Stimulated activated CD4-positive, alpha-beta T cell treated with anti-CD3 and anti-CD28 coated beads, Interleukin-2, amount 100 ng/mL, for 48 hours (primary cell): Measurements from ENCODE around the gene JAKMIP2.
"Not testable (repeated sequence)": the region's sequence is repeated elsewhere in the genome, so short reads cannot be mapped to it uniquely, and the experiment has no call there.

Experiments used
- DNase-seq, 2 donors: peaks; one replicate each; pipeline ENCODE4 v3.0.0-alpha.2; 2020

JAKMIP2 gene

DNA sequence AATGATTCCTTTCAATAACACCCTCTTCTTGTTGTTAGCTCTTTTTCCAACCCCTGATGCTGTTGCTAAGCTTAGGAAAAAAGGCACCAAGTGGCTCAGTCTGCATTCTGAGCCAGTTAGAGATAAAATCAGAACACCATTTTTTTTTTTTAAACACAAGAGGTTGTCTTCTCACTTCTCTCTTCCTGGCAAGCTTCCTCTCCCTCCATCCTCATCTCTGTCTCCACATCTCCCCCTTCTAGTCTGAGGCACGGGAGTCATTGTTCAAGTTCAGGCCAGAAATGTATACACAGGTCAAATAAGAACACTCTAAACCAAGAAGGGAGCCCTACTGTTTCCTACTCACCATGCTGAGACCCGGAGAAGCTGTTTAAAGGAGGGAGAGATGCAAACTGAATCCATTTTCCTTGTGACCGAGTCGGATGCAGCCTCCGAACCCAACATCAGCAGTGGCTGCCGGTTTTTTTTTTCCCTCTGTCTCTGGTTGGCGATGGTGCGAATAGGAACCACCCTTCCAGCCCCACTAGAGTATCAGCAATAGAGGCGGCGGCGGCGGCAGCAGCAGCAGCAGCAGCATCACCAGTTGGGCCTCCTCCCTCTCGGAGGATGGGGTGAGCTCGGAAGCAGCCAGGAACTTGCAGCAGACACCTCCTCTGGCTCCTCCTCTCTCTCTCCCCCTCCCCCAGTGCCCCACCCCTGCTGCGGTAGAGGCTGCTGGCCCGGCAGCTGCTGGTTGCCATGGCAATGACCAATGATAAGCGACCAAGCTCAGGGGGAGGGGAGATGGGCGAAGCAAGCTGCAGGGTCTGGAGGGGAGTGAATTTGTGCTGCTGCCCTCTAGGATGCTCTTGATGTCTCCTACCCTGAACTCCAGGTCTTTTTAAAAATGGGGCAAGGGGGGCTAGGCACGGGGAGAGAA lies at the start of gene JAKMIP2:
Gene JAKMIP2, minus strand, starts transcription at position 619 of the 919 bp plus-strand sequence. CDS start 110,922 bp downstream, outside the sequence.
- peak; percentile 69 to 76 for DNase-seq

DNA sequence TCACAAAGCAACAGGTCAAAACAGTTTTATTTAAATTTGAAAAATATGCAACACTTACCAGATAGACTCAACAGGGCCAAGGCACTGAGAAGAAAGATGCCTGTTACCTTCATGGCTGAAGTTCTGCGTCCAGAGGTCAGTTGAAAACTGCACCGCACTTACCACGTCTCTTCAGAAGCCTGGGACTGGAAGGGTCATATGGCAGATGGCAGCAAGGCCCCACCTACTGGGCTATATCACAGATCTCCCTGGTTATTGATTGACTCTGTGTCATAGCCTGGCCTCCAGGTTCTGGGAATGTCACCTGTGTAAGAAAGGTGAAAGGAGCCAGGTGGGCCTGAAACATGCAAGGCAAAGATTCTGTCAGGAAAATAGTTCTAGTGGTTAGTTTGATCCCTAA lies 48.9 kb upstream of the JAKMIP2 start, which contains the start of gene SPINK1:
Gene SPINK1, minus strand, starts transcription at position 207 of the 400 bp plus-strand sequence. Its CDS starts 94 bp downstream, at position 113.
- DNase-seq = no peak

DNA sequence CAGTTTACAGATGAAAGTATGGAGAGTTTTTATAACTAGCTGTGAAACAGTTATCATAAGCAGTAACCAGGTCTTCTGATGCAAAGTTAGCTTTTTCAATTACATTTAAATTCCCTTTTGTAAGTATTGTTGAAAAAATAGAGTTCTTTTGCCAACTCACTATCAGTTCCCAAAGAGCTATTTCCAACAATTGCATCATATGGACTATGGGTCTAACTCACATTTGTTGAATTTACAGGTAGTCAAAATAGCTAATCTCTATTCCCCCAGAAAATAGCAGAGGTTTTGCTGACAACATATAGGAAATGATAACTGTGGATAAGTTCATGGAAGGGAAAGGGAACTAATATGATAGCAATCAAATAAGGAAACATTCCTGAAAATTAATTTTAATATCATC lies 47.5 kb upstream of the JAKMIP2 start:
- no peak for DNase-seq

DNA sequence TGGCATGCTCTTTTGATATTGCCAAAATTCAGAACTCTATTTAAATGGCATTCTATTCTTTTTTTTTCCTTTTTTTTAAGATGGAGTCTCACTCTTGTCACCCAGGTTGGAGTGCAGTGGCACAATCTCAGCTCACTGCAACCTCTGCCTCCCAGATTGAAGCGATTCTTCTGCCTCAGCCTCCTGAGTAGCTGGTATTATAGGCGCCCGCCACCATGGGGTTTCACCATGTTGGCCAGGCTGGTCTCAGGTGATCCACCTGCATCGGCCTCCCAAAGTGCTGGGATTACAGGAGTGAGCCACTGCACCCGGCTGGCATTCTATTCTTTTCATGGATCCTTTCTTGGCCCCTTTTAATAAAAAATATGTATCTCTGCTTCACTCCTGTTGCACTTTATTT lies 44.5 kb upstream of the JAKMIP2 start:
- not testable (repeated sequence) for DNase-seq

DNA sequence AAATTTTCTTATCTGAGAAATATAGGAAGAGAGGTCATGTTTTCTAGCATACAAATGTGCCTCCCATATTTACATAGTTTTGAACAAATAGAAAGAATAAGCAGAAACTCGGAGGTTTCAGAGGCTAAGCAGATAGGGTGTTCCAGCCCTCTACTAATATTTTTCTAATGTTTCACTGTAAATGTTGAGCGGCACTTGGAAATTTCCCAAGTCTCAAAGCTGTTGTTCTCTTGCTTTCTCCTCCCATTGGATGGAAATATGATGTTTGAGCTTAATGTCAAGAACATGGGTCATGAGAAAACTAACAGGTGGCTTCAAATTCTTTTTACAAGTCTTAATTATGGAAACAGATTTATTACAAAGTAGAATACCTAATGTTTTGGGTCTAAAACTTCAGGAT lies 43.8 kb upstream of the JAKMIP2 start:
- DNase-seq = no peak

DNA sequence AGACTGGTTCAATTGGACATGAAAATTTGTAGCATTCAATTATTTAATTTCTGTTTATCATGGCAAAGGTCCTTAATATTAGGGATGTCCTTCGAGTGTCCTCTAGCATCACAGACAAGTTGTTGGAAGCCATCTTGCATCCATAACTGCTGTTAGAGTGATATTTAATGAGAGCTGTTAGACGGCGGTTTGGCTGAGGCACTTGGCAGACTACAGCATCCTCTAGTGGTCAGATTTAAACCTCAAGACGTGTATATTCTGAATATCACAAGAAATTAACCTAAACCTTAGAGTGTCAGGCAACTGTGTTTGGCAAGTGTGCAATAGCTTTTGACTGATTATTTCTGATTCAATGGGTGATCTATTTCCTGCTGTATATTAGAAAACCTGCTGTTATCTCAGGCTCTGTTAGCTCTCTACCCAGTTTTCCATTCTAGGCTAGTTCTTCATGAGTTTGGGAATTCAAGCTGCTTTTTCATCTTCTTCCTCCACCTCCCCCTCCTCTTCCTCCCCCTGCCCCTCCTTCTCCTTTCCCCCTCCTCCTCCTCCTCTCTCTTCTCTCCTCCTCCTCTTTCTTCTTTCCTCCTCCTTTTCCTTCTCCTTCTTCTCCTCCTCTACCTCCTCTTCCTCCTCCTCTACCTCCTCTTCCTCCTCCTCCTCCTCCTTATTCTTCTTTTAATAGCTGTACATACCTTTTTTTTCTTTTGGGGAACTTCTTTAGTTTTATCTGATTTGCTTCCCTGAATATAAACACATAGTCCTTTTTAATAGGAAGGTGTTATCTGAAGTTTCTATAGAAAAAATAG lies 40.4 kb upstream of the JAKMIP2 start:
- DNase-seq = peak; percentile 4 to 11

DNA sequence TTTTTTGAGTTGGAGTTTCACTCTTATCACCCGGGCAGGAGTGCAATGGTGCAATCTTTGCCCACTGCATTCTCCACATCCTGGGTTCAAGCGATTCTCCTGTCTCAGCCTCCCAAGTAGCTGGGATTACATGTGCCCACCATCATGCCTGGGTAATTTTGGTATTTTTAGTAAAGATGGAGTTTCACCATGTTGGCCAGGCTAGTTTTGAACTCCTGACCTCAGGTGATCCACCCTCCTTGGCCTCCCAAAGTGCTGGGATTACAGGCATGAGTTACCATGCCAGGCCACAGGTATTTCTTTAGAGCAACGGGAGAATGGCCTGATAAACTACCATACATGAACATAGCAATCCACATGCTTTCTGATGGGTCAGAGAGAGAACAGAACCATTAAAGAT lies 39.7 kb upstream of the JAKMIP2 start:
- not testable (repeated sequence) for DNase-seq

DNA sequence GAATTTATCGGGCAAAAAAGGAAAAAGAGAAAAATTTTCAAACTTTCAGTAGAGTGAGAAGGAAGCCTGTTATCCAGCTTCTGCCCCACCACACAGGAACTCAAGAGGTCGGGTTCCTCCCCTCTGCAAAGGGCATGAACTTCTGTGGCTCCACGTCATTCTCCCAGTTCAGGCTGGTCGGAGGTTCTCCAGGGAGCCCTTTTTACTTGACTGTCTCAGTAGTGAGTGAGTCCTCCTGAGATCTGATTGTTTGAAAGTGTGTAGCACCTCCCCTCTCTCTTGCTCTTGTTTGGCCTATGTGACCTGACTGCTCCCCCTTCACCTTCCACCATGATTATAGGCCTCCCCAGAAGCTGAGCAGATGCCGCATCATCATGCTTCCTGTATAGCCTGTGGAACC lies 39.2 kb upstream of the JAKMIP2 start:
- DNase-seq = no peak

DNA sequence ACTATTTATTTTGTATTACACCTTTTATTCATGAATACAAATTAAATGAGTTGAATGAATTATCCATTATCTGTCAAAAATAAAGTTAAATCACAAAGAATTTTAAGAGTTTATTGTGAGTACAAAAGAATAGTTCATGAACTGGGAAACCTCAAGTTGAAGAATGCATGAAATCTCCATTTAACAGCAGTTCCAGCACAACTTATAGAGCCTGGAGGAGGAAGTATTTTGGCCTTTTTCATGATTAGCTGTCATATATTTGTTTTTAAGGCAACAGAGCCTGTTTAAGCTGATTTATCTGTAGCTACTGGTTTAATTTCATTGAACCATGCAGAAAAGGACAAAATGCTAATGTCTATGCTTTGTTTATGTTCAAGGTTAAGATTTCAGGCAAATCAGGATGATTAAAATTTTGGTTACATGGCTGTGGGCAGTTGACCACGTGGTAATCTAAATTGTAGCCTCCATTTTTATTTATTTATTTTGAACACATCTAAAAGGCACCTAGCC lies 36.8 kb upstream of the JAKMIP2 start:
- DNase-seq = no peak

DNA sequence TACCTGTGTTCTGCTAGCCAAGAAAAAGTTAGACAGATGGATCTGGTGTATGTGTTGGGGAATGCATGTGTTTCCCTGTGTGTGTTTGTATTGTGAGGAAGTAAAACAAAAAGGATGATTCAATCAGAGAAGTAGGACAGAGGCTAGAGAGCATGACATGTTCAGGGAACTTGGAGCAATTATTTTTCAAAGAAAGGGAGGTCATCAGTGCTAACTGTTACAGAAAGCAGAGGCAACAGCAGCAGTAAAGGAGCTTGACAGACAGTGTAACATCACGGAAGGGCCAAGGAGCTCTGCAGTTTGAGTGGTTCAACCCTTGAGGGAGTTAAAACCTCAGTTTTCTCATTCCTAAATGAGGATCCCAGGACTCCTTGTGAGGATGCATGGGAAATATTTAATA lies 35.8 kb upstream of the JAKMIP2 start:
- DNase-seq = no peak

DNA sequence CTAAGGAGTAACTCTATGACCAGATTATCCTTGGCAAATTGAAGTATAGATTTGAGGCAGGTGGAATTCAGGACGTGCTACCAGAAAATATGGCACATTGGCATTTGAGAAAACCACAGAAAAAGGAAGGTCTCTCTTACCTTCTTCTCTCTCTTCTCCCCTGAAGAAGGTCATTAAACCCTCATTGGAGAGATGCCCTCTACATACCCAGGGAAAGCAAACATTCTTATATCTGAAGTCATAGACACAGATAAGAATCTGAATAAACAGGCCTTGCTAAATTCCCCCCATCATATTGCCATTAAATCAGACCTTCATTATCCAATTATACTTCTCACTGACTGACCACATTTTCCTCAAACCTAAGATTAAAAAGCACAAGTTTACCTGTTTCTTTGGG lies 31.2 kb upstream of the JAKMIP2 start:
- no peak for DNase-seq

DNA sequence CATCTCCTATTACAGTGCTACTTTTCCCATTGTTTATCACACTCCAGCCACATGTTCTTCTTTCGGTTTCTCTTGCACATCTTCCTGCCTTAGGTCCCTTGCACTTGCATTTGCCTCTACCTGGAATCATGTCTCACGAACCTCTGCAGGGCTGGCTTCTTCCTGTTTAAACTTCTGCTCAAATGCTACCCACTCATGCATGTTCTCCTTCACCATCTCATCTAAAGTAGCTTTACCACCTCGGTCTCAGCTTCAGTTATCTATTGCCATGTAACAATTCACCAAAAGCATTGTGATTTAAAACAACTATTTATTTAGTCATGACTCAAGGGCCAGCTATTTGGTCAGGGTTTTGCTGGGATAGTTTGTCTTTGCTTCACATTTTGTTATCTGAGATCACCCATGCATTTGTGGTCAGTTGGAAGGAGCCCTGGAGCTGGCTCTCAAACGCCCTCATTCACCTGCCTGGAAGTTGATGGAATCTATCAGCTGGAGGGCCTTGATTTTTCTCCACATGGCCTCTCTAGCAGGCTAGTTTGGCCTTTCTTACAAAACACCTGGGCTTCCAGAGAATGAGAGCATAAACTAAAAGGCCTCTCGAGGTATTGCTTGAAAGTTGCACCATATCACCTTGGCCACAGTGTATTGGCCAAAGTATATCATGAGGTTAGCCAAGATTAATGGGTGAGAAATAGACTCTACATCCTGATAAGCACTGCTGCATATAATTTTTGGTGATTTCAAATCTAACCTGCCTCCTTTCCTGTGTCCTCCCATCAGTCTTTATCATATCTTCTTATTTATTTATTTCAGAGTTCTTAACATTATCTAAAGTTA lies 27.5 kb upstream of the JAKMIP2 start:
- no peak for DNase-seq

DNA sequence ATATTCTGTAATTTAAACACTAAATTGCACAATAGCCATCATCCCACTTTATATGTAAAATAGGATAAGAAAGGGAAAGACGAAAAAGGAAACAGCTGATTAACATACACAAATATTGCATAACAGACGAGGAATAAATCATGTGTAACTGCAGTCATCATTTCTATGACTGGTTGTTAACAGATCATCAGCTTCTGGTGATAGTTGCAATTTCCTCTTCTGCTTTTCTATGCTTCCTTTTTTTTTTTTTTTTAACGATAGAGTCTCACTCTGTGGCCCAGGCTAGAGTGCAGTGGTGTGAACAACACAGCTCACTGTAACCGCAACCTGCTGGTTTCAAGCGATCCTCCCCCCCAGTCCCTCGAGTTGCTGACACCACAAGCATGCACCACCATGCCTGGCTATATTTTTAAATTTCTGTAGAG lies 22.5 kb upstream of the JAKMIP2 start:
- DNase-seq = peak in 1 of 2 donors; percentile 2

DNA sequence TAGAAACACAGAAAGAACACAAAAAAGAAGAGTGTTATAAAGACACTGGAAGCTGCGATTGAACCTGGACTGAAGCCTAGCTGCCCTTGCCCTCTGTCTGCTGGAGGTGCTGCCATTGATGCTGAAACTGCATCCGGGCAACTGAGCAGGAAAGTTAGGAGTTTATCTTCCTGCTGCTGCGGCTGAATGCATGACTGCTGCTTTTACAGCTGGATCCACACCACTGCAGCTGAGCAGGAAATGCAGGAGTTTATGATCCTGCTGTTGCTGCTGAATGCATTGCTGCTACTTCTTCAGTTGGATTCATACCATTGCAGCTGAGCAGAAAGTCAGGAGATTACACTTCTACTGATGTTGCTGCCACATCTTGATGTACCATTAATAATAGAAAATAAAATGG lies 21.8 kb upstream of the JAKMIP2 start:
- no peak for DNase-seq

DNA sequence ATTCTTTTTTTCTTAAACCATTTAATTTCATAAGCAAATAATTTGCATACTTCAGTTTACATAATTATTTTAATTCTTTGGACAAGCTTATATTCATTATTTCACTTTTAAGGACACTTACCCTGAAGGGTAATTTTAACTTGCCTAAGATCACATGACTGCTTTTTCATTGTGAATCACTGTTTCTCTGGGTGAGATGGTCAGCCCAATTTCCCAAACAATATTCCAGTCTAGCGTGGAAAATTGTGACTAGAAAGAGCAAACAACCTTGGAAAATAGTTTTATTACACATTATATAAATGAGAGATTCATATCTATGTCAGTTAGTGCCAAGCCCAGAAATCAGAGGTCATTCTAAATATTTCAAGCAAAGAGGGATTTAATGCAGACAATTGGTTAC lies 21.4 kb upstream of the JAKMIP2 start:
- no peak for DNase-seq

DNA sequence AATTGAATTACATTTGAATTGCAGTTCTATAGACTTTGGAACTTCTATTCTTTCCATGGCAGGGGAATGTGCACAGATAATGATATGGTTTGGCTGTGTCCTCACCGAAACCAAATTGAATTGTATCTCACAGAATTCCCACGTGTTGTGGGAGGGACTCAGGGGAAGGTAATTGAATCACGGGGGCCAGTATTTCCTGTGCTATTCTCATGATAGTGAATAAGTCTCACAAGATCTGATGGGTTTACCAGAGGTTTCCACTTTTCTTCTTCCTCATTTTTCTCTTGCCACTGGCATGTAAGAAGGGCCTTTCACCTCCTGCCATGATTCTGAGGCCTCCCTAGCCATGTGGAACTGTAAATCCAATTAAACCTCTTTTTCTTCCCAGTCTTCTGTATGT lies 20.6 kb upstream of the JAKMIP2 start:
- DNase-seq = not testable (repeated sequence)

DNA sequence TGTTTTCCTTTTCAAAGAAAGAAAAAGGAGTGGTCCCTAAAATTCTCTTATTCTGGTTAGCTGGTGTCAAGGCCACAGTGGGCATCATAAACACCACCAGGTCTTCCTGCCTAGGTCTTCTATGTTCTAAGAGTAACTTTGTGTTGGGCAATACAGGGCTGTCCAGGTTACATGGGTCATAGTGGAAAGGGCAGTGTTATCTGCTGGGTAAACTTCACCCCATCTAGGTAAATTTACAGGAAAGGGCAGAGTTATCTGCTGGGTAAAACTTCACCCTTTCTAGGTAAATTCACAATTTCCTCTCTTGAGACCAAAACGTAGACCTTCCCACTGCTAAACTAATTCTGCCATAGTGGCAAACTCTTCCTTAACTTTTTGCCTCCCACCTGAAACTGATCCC lies 18.9 kb upstream of the JAKMIP2 start:
- DNase-seq = no peak

DNA sequence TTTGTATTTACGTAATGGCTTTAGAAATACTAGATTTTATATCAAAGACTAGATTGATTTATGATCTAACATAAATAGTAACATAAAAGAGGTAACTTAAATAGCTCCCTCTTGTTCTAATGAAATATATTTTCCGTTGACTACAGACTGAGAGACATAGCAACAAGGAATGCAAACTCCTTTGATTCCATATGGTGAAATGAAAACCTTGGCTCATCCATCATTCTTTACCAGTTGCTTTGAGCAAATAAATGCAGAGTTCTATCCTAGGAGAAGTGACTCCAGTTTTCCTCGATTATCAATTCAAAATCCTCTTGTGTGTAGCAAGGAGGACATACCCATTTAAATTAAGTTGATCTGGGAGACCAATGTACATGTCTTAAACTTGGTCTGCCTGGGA lies 18.0 kb upstream of the JAKMIP2 start:
- DNase-seq = no peak

DNA sequence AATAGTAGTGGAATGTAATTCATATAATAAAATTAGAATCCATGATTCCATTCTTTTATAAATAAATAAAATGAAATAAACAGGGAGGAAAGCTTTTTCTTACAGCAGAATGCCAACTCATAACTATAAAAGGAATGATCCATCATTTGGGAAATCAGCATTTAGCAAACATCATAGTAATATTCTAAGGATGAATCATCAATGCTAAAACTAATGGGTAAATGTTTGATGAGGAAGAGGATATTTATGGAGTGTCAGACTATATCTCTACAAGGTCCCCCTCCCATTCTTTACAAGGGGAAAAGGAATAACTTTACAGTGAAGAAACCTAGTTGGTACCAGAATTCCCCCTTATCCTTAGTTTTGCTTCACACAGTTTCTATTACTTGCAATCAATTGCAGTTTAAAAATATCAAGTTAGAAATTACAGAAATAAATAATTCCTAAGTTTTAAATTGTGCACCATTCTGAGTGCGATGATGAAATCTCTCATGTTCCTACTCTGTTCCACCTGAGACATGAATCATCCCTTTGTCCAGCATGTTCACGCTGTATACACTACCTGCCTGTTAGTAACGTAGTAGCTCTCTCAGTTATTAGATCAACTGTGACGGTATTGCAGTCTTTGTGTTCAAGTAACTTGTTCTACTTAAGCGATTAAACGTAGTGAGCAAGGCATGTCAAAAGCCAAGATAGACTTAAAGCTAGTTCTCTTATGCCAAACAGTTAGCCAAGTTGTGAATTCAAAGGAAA lies 14.2 kb upstream of the JAKMIP2 start:
- no peak for DNase-seq

DNA sequence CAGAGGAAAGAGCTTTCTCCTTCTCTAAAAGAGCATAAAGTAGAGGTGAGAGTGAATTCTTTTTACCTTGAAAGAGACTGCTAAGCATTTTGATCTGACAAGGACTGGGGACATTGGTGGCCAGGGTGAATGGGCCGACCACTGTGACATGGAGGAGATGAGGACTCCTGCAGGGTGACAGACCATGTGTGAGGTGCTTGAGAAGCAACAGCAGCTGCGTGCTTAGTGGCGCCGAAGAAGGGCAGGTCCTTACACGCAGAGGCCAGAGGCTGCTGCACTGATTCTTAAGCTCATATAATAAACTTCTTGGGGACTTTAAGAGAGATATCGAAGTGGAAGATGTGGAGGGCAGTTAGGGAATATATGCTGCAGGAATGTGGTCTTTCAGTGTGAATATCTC lies 8.7 kb upstream of the JAKMIP2 start:
- DNase-seq = no peak

DNA sequence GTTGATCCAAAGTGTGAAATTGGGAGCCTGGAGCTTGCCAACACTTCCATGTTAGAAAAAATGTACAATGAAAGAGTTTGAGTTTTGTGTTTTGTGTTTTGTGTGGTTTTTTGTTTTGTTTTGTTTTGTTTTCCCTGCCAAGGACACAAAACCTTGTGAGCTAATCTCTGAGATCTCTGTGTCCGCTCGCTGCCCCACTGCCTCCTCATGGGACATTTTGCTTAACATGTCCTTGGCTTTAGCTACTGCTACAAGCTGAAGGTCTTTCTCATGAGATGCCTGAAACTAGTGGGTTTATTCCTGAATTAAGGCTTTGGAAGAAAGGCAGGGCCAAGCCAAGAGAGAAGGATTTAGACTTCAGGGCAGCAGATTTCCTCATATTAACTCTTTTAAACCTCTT lies 7.3 kb upstream of the JAKMIP2 start:
- DNase-seq = no peak

DNA sequence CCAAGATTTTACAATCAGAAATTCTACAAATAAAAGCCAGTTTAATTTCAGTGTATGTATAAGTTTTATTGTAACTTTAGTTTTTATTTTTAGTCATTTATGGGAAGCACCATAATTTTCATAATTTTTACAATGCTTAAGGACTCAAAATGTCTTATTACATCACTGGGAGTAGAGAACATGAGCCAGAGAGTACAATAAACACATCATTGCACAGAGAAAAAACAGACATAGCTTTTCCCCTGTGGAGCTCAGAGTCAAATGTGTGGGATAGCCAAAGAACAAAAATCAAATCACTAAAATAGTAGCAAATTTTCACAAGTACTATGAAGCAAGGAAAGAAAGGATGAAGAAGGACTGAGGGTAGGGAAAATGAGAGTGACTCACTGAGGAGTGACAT lies 5.5 kb upstream of the JAKMIP2 start:
- DNase-seq = no peak
